Psoas muscle (tissue), 8 donors: ENCODE measurements around the gene MVK. TPM values are rescaled to one million over a fixed set of nuclear protein-coding genes. Genes with fewer than 3 reads are reported as not detected.

ENCODE experiments used
- ATAC-seq, 4 donors: fragments of 200-7000 bp; cut with Tn5 transposase; one replicate each; pipeline ENCODE4 v1.9.1; 2020; ENCODE audit warnings: moderate library complexity in 3 of 4, mild to moderate bottlenecking in 2 of 4
- DNase-seq, 2 donors: peaks; one replicate each; pipeline ENCODE4 v3.0.0-alpha.2; 2020
- H3K27ac ChIP-seq: fragments of 200-600 bp; one replicate; pipeline ENCODE4 v1.8.0; 2022
- H3K27me3 ChIP-seq, 3 donors: fragments of 200-600 bp in 1 of 3; one replicate each; pipeline versions ENCODE4 v1.6.1 to v1.8.0; 2013 to 2022; ENCODE audit warnings: low read length in 2 of 3, mild to moderate bottlenecking in 2 of 3, moderate library complexity in 1 of 3; ENCODE audit not compliant: insufficient read depth in 3 of 3
- H3K36me3 ChIP-seq, 2 donors: fragments of 200-600 bp in 1 of 2; one replicate each; pipeline versions ENCODE4 v1.6.1 to v1.8.0; 2013 to 2022; ENCODE audit warnings: low read depth in 1 of 2, mild to moderate bottlenecking in 1 of 2, moderate library complexity in 1 of 2; ENCODE audit not compliant: insufficient read depth in 1 of 2
- H3K4me1 ChIP-seq: fragments of 200-600 bp; one replicate; pipeline ENCODE4 v1.8.0; 2022
- H3K4me3 ChIP-seq: fragments of 200-600 bp; one replicate; pipeline ENCODE4 v1.8.0; 2022; ENCODE audit warnings: mild to moderate bottlenecking
- H3K9me3 ChIP-seq: fragments of 200-600 bp; one replicate; pipeline ENCODE4 v1.8.0; 2022
- CTCF ChIP-seq: fragments of 200-600 bp; IDR thresholded peaks from one replicate; pipeline ENCODE4 v1.8.0; 2022; ENCODE audit warnings: antibody characterized with exemption
- WGBS, 3 donors: extraction: QIAGEN DNeasy Blood & Tissue Kit; methylation state at CpG; one replicate each; pipeline versions ENCODE4 v1.1.6 to v1.1.7; 2013; 5-methylcytosine and 5-hydroxymethylcytosine counted together
- intact Hi-C, 2 donors: fragments of 100-400 bp; cut with DNase I; formaldehyde crosslinking; loops; one replicate each; pipeline versions ENCODE4 v1.11.0 to v1.14.2; 2022
- polyA plus RNA-seq, 3 donors: library from polyadenylated mRNA; stranded (reverse); fragments of 200-250 nt; gene quantifications; one replicate each; pipeline ENCODE4 v1.2.3, GENCODE V29; 2013
- total RNA-seq, 4 donors: library from RNA; stranded (reverse); fragmentation: NEBNext Ultra II Directional in 2 of 4; extraction: Animal tissue kit (Norgen Biotek cat#: 25700) in 2 of 4; gene quantifications; one replicate each; pipeline versions ENCODE4 v1.2.1 to v1.2.4, GENCODE V29; 2021 to 2023
- donor health status: healthy with polysubstance abuse.
- donor health status: DM: no; HTN: no; CAD: no; lungs with moderate emphysema.
- donor health status: Bipolar disorder and iron deficiency.
- donor health status: healthy.
- donor health status: DM: yes; HTN: yes; CAD: no.
- donor health status: DM: no; HTN: no; CAD: no.
- donor health status: DM: no; HTN: no; CAD: no.
- donor health status: DM: yes; HTN: yes; CAD: no.

The MVK gene
- total and polyA plus RNA-seq, 7 donors = 6.4 to 11.4 (median 9.7) TPM

GRCh38 chr12:109625749-109626377 is 52.3 kb downstream of the MVK start:
- 69 to 75% (median 73%) methylated on average over 12 of the region's 12 CpGs for WGBS, 3 donors
- Histone ChIP-seq H3K36me3 (no peaks in the 10 kb centered on the region), H3K4me1 (no peaks in the 10 kb centered on the region), H3K4me3 (no peak overlapping the region), H3K9me3 (no peaks in the 10 kb centered on the region), H3K27me3 (peaks cover 0 to 11% (median 2%) of the 10 kb centered on the region in 3 donors), H3K27ac (no peak overlapping the region)
- intact Hi-C loops = no loop called here
- DNase-seq = no peak
- no peak for ATAC-seq
- TF ChIP-seq CTCF = no peak

- intact Hi-C loops = no loop called here
- TF ChIP-seq CTCF = no peak
- peaks cover 0 to 13% (median 6%) of the 10 kb centered on the region in 3 donors for H3K27me3 ChIP-seq
Measured at GRCh38 chr12:109626378-109627115, 53.0 kb downstream of the MVK start.

GRCh38 chr12:109627633-109628032 is 54.0 kb downstream of the MVK start:
- intact Hi-C loops = no loop called here
- no peaks in the 10 kb centered on the region for H3K9me3 ChIP-seq
- H3K27me3 ChIP-seq = peaks cover 0 to 16% (median 6%) of the 10 kb centered on the region in 3 donors
- 40 to 57% (median 44%) methylated on average over 7 of the region's 7 CpGs for WGBS, 3 donors
- no peaks in the 10 kb centered on the region for H3K36me3 ChIP-seq
- H3K4me1 ChIP-seq = no peaks in the 10 kb centered on the region
- H3K4me3 ChIP-seq = no peak overlapping the region
- no peak for ATAC-seq
- no peak for DNase-seq
- no peak for TF ChIP-seq CTCF
- no peak overlapping the region for H3K27ac ChIP-seq

More at GRCh38 chr12:109626378-109627115, 53.0 kb downstream of the MVK start:
- Histone ChIP-seq H3K9me3 (no peaks in the 10 kb centered on the region), H3K27ac (no peak overlapping the region), H3K36me3 (no peaks in the 10 kb centered on the region), H3K4me1 (no peaks in the 10 kb centered on the region), H3K4me3 (no peak overlapping the region)
- DNase-seq (no peak), ATAC-seq (no peak)
- WGBS, 3 donors = 56 to 65% (median 59%) methylated on average over 7 of the region's 7 CpGs

- H3K9me3 ChIP-seq = no peaks in the 10 kb centered on the region
- DNase-seq (no peak), ATAC-seq (no peak)
- H3K36me3 ChIP-seq = no peaks in the 10 kb centered on the region
- no peaks in the 10 kb centered on the region for H3K4me1 ChIP-seq
- no peak for TF ChIP-seq CTCF
- H3K27ac ChIP-seq = no peak overlapping the region
- intact Hi-C loops = no loop called here
- H3K27me3 ChIP-seq = peaks cover 0 to 16% (median 6%) of the 10 kb centered on the region in 3 donors
- no peak overlapping the region for H3K4me3 ChIP-seq
- 83 to 92% (median 89%) methylated on average over 5 of the region's 5 CpGs for WGBS, 3 donors
Measured at GRCh38 chr12:109630107-109630506, 56.5 kb downstream of the MVK start.
